ENCODE results near the gene SLC23A2. TPM values are rescaled to one million over a fixed set of nuclear protein-coding genes. Genes with fewer than 3 reads are reported as not detected.

The SLC23A2 gene
- total RNA-seq, 1 experiment from 2014 or later, result 14.6 TPM

- no peaks in the 10 kb centered on the region for H3K36me3 ChIP-seq (ENCODE audit: control insufficient read depth, insufficient read depth, low read length)
- no peak overlapping the region for H3K4me3 ChIP-seq (ENCODE audit: low read depth in 2 of 2, low read length in 2 of 2)
- ChIA-PET POLR2A (no interaction called here), CTCF (interaction anchor here (0.5 kb wide), 1 partner anchor 25 kb away, joined by 3 read pairs; no protein-coding TSS in a partner anchor)
- DNase-seq (ENCODE audit: low read depth, low spot score), result no peak
- TF ChIP-seq, protein P1, sequence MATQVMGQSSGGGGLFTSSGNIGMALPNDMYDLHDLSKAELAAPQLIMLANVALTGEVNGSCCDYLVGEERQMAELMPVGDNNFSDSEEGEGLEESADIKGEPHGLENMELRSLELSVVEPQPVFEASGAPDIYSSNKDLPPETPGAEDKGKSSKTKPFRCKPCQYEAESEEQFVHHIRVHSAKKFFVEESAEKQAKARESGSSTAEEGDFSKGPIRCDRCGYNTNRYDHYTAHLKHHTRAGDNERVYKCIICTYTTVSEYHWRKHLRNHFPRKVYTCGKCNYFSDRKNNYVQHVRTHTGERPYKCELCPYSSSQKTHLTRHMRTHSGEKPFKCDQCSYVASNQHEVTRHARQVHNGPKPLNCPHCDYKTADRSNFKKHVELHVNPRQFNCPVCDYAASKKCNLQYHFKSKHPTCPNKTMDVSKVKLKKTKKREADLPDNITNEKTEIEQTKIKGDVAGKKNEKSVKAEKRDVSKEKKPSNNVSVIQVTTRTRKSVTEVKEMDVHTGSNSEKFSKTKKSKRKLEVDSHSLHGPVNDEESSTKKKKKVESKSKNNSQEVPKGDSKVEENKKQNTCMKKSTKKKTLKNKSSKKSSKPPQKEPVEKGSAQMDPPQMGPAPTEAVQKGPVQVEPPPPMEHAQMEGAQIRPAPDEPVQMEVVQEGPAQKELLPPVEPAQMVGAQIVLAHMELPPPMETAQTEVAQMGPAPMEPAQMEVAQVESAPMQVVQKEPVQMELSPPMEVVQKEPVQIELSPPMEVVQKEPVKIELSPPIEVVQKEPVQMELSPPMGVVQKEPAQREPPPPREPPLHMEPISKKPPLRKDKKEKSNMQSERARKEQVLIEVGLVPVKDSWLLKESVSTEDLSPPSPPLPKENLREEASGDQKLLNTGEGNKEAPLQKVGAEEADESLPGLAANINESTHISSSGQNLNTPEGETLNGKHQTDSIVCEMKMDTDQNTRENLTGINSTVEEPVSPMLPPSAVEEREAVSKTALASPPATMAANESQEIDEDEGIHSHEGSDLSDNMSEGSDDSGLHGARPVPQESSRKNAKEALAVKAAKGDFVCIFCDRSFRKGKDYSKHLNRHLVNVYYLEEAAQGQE (IDR thresholded peaks at IDR 0.05; ENCODE audit: insufficient read depth in 1 of 2, low read depth in 2 of 2, low read length in 1 of 2), result no peak
- TF ChIP-seq POLR2AphosphoS5 (IDR thresholded peaks at IDR 0.05; ENCODE audit: low read depth, low read length), result no peak
- no peak for TF ChIP-seq TCF7L2 (IDR thresholded peaks at IDR 0.05; ENCODE audit: low read depth, low read length)
- no peaks in the 10 kb centered on the region for H3K9me3 ChIP-seq (ENCODE audit: control insufficient read depth, insufficient read depth, low read depth, low read length)
- in situ Hi-C loops (cut with HindIII; ENCODE audit: low pct_unique_long_range_greater_than_20kb, low sequenced_read_pairs) (no loop called here), intact Hi-C loops (cut with micrococcal nuclease; ENCODE audit: unreplicated experiment) (no loop called here)
- no peaks in the 10 kb centered on the region for H3K4me1 ChIP-seq (ENCODE audit: control insufficient read depth, insufficient read depth, low read length)
- ATAC-seq, result no peak
- no peak overlapping the region for H3K27ac ChIP-seq (ENCODE audit: low read length)
- no TSS peak for BruUV-seq (replicated peaks)
- no peaks in the 10 kb centered on the region for H3K27me3 ChIP-seq (ENCODE audit: control insufficient read depth, insufficient read depth, low read length)
Observed at GRCh38 chr20:4802527-4802926, 198.8 kb downstream of the SLC23A2 start.

Other genes starting within 250 kb of the SLC23A2 start
- gene RASSF2, start 177.9 kb downstream of the SLC23A2 start, total RNA-seq (2021; ENCODE audit: unreplicated experiment), result 0.13 TPM
- gene TMEM230, start 111.6 kb upstream of the SLC23A2 start, total RNA-seq (2021; ENCODE audit: unreplicated experiment), result 89.3 TPM
- 182 TPM for gene PCNA, start 118.4 kb upstream of the SLC23A2 start, total RNA-seq (2021; ENCODE audit: unreplicated experiment)
- 54.0 TPM for gene CDS2, start 125.5 kb upstream of the SLC23A2 start, total RNA-seq (2021; ENCODE audit: unreplicated experiment)

Data from Panc1 (cell line).